Measurements from ENCODE around the gene CFAP299.

DNA sequence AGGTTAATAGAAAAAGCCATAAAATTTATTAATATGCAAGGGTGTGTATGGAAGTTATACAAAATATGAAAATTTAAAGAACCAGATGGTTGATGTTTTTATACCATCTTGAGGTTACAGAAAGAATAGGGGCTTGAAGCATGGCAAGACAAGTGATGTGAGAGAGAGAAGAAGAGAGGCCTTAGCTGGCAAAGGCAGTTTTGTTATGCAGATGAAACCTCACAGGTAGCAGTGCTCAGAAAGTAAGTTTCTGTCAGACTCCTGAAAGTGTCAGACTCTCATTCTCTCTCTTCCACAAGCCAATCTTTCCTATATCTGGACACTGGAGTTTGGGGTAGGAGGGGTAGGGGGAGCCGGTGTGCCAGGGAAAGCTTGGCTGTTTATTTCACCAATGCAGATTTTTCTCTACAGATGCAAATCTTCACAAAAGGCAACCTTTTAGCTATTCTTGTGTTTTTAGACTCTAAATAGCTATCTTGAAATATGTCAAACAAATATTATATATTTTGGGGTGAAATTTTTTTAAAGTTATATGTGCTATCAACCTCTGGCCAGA lies 124.5 kb downstream of the CFAP299 start:
- no peak for TF ChIP-seq POLR2A (IDR thresholded peaks at IDR 0.05)
- TF ChIP-seq, protein P1, sequence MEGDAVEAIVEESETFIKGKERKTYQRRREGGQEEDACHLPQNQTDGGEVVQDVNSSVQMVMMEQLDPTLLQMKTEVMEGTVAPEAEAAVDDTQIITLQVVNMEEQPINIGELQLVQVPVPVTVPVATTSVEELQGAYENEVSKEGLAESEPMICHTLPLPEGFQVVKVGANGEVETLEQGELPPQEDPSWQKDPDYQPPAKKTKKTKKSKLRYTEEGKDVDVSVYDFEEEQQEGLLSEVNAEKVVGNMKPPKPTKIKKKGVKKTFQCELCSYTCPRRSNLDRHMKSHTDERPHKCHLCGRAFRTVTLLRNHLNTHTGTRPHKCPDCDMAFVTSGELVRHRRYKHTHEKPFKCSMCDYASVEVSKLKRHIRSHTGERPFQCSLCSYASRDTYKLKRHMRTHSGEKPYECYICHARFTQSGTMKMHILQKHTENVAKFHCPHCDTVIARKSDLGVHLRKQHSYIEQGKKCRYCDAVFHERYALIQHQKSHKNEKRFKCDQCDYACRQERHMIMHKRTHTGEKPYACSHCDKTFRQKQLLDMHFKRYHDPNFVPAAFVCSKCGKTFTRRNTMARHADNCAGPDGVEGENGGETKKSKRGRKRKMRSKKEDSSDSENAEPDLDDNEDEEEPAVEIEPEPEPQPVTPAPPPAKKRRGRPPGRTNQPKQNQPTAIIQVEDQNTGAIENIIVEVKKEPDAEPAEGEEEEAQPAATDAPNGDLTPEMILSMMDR (IDR thresholded peaks at IDR 0.05): no peak
